Testis (tissue), 3 donors: ENCODE measurements around the gene PTPDC1. TPM values are rescaled to one million over a fixed set of nuclear protein-coding genes. Genes with fewer than 3 reads are reported as not detected.

Source experiments
- DNase-seq: peaks from one replicate; pipeline ENCODE4 v3.0.0-alpha.2; 2019
- H3K27ac ChIP-seq, 2 donors: fragments of 200-600 bp; sonication (generic); one replicate each; pipeline ENCODE4 v1.5.1; 2019
- H3K27me3 ChIP-seq: fragments of 200-600 bp; sonication (generic); one replicate; pipeline ENCODE4 v1.5.1; 2019
- H3K36me3 ChIP-seq: fragments of 200-600 bp; sonication (generic); one replicate; pipeline ENCODE4 v1.5.1; 2017; ENCODE audit warnings: low read depth; ENCODE audit errors: missing control alignments
- H3K4me1 ChIP-seq: fragments of 200-600 bp; sonication (generic); one replicate; pipeline ENCODE4 v1.5.1; 2019
- H3K4me3 ChIP-seq, 2 donors: fragments of 200-600 bp; sonication (generic); one replicate each; pipeline ENCODE4 v1.5.1; 2017 to 2019
- H3K9me3 ChIP-seq: fragments of 200-600 bp; sonication (generic); one replicate; pipeline ENCODE4 v1.5.1; 2017
- CTCF ChIP-seq, 3 experiments: fragments of 450-650 bp in 2 of 3; fragments of 200-600 bp in 1 of 3; sonication (generic) in 1 of 3; IDR thresholded peaks; one replicate each; pipeline ENCODE4 v1.5.1; 2016 to 2019; ENCODE audit warnings: antibody characterized with exemption in 3 of 3, mild to moderate bottlenecking in 2 of 3, moderate library complexity in 1 of 3
- POLR2A ChIP-seq: fragments of 450-650 bp; IDR thresholded peaks from one replicate; pipeline ENCODE4 v1.6.1; 2017; ENCODE audit warnings: antibody characterized with exemption, mild to moderate bottlenecking, moderate library complexity
- WGBS, 2 donors: methylation state at CpG; one replicate each; pipeline ENCODE4 v1.1.5; 2018; 5-methylcytosine and 5-hydroxymethylcytosine counted together
- intact Hi-C: fragments of 100-400 bp; cut with DNase I; formaldehyde crosslinking; loops from one replicate; pipeline ENCODE4 v1.15.1; 2023; ENCODE audit warnings: low total_unique reads
- polyA plus RNA-seq: library from polyadenylated mRNA; stranded (reverse); fragments of 350-450 nt; fragmentation: Illumina TruSeq; extraction: RNeasy Lipid Tissue Mini Kit (QIAGEN cat#74804); gene quantifications from one replicate; pipeline ENCODE4 v1.2.3, GENCODE V29; 2014; ENCODE audit warnings: low read depth, low replicate concordance; ENCODE audit not compliant: insufficient read depth
- total RNA-seq, 2 donors: library from RNA; depleted of rRNA; stranded (reverse); fragments of >200 nt; gene quantifications; one replicate each; pipeline ENCODE4 v1.2.3, GENCODE V29; 2016

Gene PTPDC1
- total and polyA plus RNA-seq, 3 donors from 2014 or later: 18.3 to 35.0 (median 32.3) TPM

- Histone ChIP-seq H3K4me1 (peaks cover 25% of the 10 kb centered on the region), H3K27me3 (no peaks in the 10 kb centered on the region), H3K36me3 (no peaks in the 10 kb centered on the region), H3K4me3 (no peak overlapping the region), H3K27ac (peak overlapping the region; percentile 39 to 64), H3K9me3 (no peaks in the 10 kb centered on the region)
- no peak for DNase-seq
- WGBS, 2 donors: 88% methylated on average over 4 of the region's 4 CpGs
- intact Hi-C loops: no loop called here
- TF ChIP-seq CTCF (IDR thresholded peaks at IDR 0.05): no peak
- no peak for TF ChIP-seq POLR2A
These were observed 2.8 kb upstream of the PTPDC1 start for GRCh38 chr9:94081435-94081834.

- no peak for DNase-seq
- WGBS, 2 donors: 57 to 64% methylated on average over 8 of the region's 8 CpGs
- Histone ChIP-seq H3K27me3 (no peaks in the 10 kb centered on the region), H3K27ac (peak overlapping the region; percentile 39 to 64), H3K36me3 (no peaks in the 10 kb centered on the region), H3K4me3 (no peak overlapping the region), H3K4me1 (peaks cover 30% of the 10 kb centered on the region), H3K9me3 (no peaks in the 10 kb centered on the region)
- intact Hi-C loops: no loop called here
- TF ChIP-seq CTCF (IDR thresholded peaks at IDR 0.05): no peak
- no peak for TF ChIP-seq POLR2A
These were observed 2.3 kb upstream of the PTPDC1 start for GRCh38 chr9:94081864-94082463.

GRCh38 chr9:94082553-94082952, 1.7 kb upstream of the PTPDC1 start:
- intact Hi-C loops: no loop called here
- no peak for DNase-seq
- Histone ChIP-seq H3K4me1 (peaks cover 30% of the 10 kb centered on the region), H3K4me3 (no peak overlapping the region), H3K9me3 (no peaks in the 10 kb centered on the region), H3K36me3 (no peaks in the 10 kb centered on the region), H3K27me3 (no peaks in the 10 kb centered on the region), H3K27ac (peak overlapping the region; percentile 39 to 64)
- TF ChIP-seq POLR2A: no peak
- WGBS, 2 donors: 66 to 68% methylated on average over 3 of the region's 3 CpGs

GRCh38 chr9:94082956-94083355, 1.3 kb upstream of the PTPDC1 start:
- DNase-seq: no peak
- TF ChIP-seq CTCF (IDR thresholded peaks at IDR 0.05) (no peak), POLR2A (no peak)
- H3K4me1 ChIP-seq: peaks cover 30% of the 10 kb centered on the region
- peak overlapping the region; percentile 18 to 64 for H3K27ac ChIP-seq
- H3K36me3 ChIP-seq: no peaks in the 10 kb centered on the region
- no peak overlapping the region for H3K4me3 ChIP-seq
- H3K9me3 ChIP-seq: no peaks in the 10 kb centered on the region
- H3K27me3 ChIP-seq: no peaks in the 10 kb centered on the region
- WGBS, 2 donors: 32 to 56% methylated on average over 1 of the region's 1 CpG
- intact Hi-C loops: no loop called here

GRCh38 chr9:94083384-94083783, 880 bp upstream of the PTPDC1 start:
- DNase-seq: peak; percentile 73
- Histone ChIP-seq H3K9me3 (no peaks in the 10 kb centered on the region), H3K4me3 (no peak overlapping the region), H3K27me3 (no peaks in the 10 kb centered on the region), H3K27ac (peak overlapping the region; percentile 18 to 64), H3K4me1 (peaks cover 30% of the 10 kb centered on the region), H3K36me3 (no peaks in the 10 kb centered on the region)
- 27 to 57% methylated on average over 6 of the region's 6 CpGs for WGBS, 2 donors
- intact Hi-C loops: no loop called here
- TF ChIP-seq POLR2A (no peak), CTCF (IDR thresholded peaks at IDR 0.05) (no peak)
